Pons (tissue), 1 donor: ENCODE data around the gene SLC26A3.

Source experiments
- DNase-seq: peaks from one replicate; pipeline ENCODE4 v3.0.0-alpha.2; 2016; ENCODE audit warnings: low spot score

The SLC26A3 gene

GRCh38 chr7:107815254-107815882 is 12.3 kb upstream of the SLC26A3 start:
- DNase-seq = no peak

GRCh38 chr7:107813524-107813923 is 10.5 kb upstream of the SLC26A3 start:
- DNase-seq = no peak

GRCh38 chr7:107811934-107812333 is 8.9 kb upstream of the SLC26A3 start:
- no peak for DNase-seq

GRCh38 chr7:107810626-107811025 is 7.6 kb upstream of the SLC26A3 start:
- no peak for DNase-seq

GRCh38 chr7:107809179-107809578 is 6.2 kb upstream of the SLC26A3 start:
- DNase-seq = no peak

GRCh38 chr7:107799647-107800264 is 3.3 kb downstream of the SLC26A3 start:
- DNase-seq = no peak

- no peak for DNase-seq
Observed at GRCh38 chr7:107792364-107792763, 10.7 kb downstream of the SLC26A3 start.

- DNase-seq = no peak
Observed at GRCh38 chr7:107789647-107790046, 13.4 kb downstream of the SLC26A3 start.

GRCh38 chr7:107788662-107789061 is 14.4 kb downstream of the SLC26A3 start:
- DNase-seq = no peak

- no peak for DNase-seq
Observed at GRCh38 chr7:107788216-107788615, 14.8 kb downstream of the SLC26A3 start.

GRCh38 chr7:107785926-107786325 is 17.1 kb downstream of the SLC26A3 start:
- no peak for DNase-seq

GRCh38 chr7:107785170-107785569 is 17.9 kb downstream of the SLC26A3 start:
- DNase-seq = no peak

GRCh38 chr7:107783648-107784047 is 19.4 kb downstream of the SLC26A3 start:
- no peak for DNase-seq

- DNase-seq = no peak
Observed at GRCh38 chr7:107782374-107782773, 20.6 kb downstream of the SLC26A3 start.

- no peak for DNase-seq
Observed at GRCh38 chr7:107779647-107780099, 23.4 kb downstream of the SLC26A3 start.

GRCh38 chr7:107778283-107778682 is 24.7 kb downstream of the SLC26A3 start:
- DNase-seq = no peak

- no peak for DNase-seq
Observed at GRCh38 chr7:107777702-107778101, 25.3 kb downstream of the SLC26A3 start.

- DNase-seq = no peak
Observed at GRCh38 chr7:107773027-107773426, 30.0 kb downstream of the SLC26A3 start.

- no peak for DNase-seq
Observed at GRCh38 chr7:107768263-107768662, 34.8 kb downstream of the SLC26A3 start.

GRCh38 chr7:107767391-107767790 is 35.6 kb downstream of the SLC26A3 start:
- DNase-seq = no peak

- DNase-seq = no peak
Observed at GRCh38 chr7:107758667-107759066, 44.4 kb downstream of the SLC26A3 start.

- DNase-seq = no peak
Observed at GRCh38 chr7:107754642-107755041, 48.4 kb downstream of the SLC26A3 start.

GRCh38 chr7:107751113-107751512 is 51.9 kb downstream of the SLC26A3 start:
- DNase-seq = no peak

- no peak for DNase-seq
Observed at GRCh38 chr7:107746006-107746405, 57.0 kb downstream of the SLC26A3 start.
